Lower lobe of right lung (tissue), 2 donors: Measurements from ENCODE around the gene UNC5C. TPM values are rescaled to one million over a fixed set of nuclear protein-coding genes. Genes with fewer than 3 reads are reported as not detected.

Experiments
- ATAC-seq, 2 donors: fragments of 200-7000 bp; cut with Tn5 transposase; one replicate each; pipeline ENCODE4 v1.9.1; 2020 to 2022; ENCODE audit warnings: mild to moderate bottlenecking in 2 of 2, moderate library complexity in 2 of 2
- DNase-seq: peaks from one replicate; pipeline ENCODE4 v3.0.0-alpha.2; 2020
- H3K27ac ChIP-seq: fragments of 200-600 bp; one replicate; pipeline ENCODE4 v1.8.0; 2022
- H3K27me3 ChIP-seq: fragments of 200-600 bp; one replicate; pipeline ENCODE4 v1.8.0; 2022; ENCODE audit warnings: low read depth
- H3K36me3 ChIP-seq: fragments of 200-600 bp; one replicate; pipeline ENCODE4 v1.8.0; 2022; ENCODE audit warnings: mild to moderate bottlenecking
- H3K4me1 ChIP-seq: fragments of 200-600 bp; one replicate; pipeline ENCODE4 v1.8.0; 2022
- H3K4me3 ChIP-seq: fragments of 200-600 bp; one replicate; pipeline ENCODE4 v1.8.0; 2022; ENCODE audit warnings: mild to moderate bottlenecking
- H3K9me3 ChIP-seq: fragments of 200-600 bp; one replicate; pipeline ENCODE4 v1.8.0; 2022
- intact Hi-C: fragments of 100-400 bp; cut with DNase I; formaldehyde crosslinking; loops from one replicate; pipeline ENCODE4 v1.11.0; 2022
- total RNA-seq: library from RNA; stranded (reverse); fragmentation: NEBNext Ultra II Directional; extraction: Animal tissue kit (Norgen Biotek cat#: 25700); gene quantifications from one replicate; pipeline ENCODE4 v1.2.1, GENCODE V29; 2021
- TF ChIP-seq, protein P1 (sequence below): fragments of 200-600 bp; IDR thresholded peaks from one replicate; pipeline ENCODE4 v1.8.0; 2022; ENCODE audit warnings: antibody characterized with exemption, mild to moderate bottlenecking
- donor health status: DM: no; HTN: yes; CAD: no; lungs with severe emphysema.

Gene UNC5C
- total RNA-seq, 1 donor from 2014 or later: 5.1 TPM

DNA sequence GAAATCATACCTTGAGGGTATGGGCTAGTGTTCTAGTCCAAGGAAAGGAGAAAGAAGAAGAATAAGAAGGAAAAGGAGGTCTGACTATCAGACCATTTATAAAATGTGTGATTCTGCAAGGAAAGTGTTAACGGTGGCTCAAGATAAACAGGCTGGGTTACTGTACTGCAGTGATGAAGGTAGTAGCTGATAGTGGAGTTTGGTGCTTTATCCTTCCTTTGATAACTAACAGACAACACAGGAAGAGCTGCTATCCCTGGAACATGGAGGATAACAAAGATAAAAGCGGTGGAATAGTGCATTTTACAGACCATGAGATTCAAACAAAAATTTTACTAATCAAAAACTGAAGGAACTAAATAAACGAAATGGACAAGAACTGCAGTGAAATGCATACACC lies 2.6 kb downstream of the UNC5C start:
- Histone ChIP-seq H3K36me3 (no peaks in the 10 kb centered on the region), H3K4me1 (peaks cover 16% of the 10 kb centered on the region), H3K27ac (no peak overlapping the region), H3K9me3 (no peaks in the 10 kb centered on the region), H3K4me3 (peak overlapping the region; percentile 57), H3K27me3 (peaks cover 20% of the 10 kb centered on the region)
- ATAC-seq (no peak), DNase-seq (no peak)
- intact Hi-C loops: no loop called here
- TF ChIP-seq, protein P1, sequence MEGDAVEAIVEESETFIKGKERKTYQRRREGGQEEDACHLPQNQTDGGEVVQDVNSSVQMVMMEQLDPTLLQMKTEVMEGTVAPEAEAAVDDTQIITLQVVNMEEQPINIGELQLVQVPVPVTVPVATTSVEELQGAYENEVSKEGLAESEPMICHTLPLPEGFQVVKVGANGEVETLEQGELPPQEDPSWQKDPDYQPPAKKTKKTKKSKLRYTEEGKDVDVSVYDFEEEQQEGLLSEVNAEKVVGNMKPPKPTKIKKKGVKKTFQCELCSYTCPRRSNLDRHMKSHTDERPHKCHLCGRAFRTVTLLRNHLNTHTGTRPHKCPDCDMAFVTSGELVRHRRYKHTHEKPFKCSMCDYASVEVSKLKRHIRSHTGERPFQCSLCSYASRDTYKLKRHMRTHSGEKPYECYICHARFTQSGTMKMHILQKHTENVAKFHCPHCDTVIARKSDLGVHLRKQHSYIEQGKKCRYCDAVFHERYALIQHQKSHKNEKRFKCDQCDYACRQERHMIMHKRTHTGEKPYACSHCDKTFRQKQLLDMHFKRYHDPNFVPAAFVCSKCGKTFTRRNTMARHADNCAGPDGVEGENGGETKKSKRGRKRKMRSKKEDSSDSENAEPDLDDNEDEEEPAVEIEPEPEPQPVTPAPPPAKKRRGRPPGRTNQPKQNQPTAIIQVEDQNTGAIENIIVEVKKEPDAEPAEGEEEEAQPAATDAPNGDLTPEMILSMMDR: no peak

GRCh38 chr4:95545546-95545945 lies 3.2 kb downstream of the UNC5C start:
- intact Hi-C loops: no loop called here
- peak overlapping the region; percentile 57 for H3K4me3 ChIP-seq
- TF ChIP-seq, protein P1: no peak
- H3K36me3 ChIP-seq: no peaks in the 10 kb centered on the region
- ATAC-seq: no peak
- H3K4me1 ChIP-seq: peaks cover 16% of the 10 kb centered on the region
- DNase-seq: no peak
- H3K27me3 ChIP-seq: peaks cover 17% of the 10 kb centered on the region
- H3K27ac ChIP-seq: no peak overlapping the region
- no peaks in the 10 kb centered on the region for H3K9me3 ChIP-seq

GRCh38 chr4:95544113-95545103 lies 4.4 kb downstream of the UNC5C start:
- TF ChIP-seq, protein P1: no peak
- ATAC-seq: no peak
- no peak overlapping the region for H3K27ac ChIP-seq

GRCh38 chr4:95541889-95542607 lies 6.7 kb downstream of the UNC5C start:
- TF ChIP-seq, protein P1: no peak
- Histone ChIP-seq H3K4me1 (no peaks in the 10 kb centered on the region), H3K4me3 (no peak overlapping the region), H3K9me3 (no peaks in the 10 kb centered on the region), H3K27me3 (peaks cover 4% of the 10 kb centered on the region), H3K27ac (peak overlapping the region; percentile 9), H3K36me3 (no peaks in the 10 kb centered on the region)
- intact Hi-C loops: no loop called here
- ATAC-seq (no peak), DNase-seq (no peak)

More at GRCh38 chr4:95544113-95545103, 4.4 kb downstream of the UNC5C start:
- intact Hi-C loops: no loop called here
- no peaks in the 10 kb centered on the region for H3K9me3 ChIP-seq
- peaks cover 11% of the 10 kb centered on the region for H3K27me3 ChIP-seq
- no peak overlapping the region for H3K4me3 ChIP-seq
- no peaks in the 10 kb centered on the region for H3K36me3 ChIP-seq
- no peak for DNase-seq
- H3K4me1 ChIP-seq: peaks cover 16% of the 10 kb centered on the region

GRCh38 chr4:95541094-95541493 lies 7.7 kb downstream of the UNC5C start:
- ATAC-seq: no peak
- no peaks in the 10 kb centered on the region for H3K9me3 ChIP-seq
- H3K36me3 ChIP-seq: no peaks in the 10 kb centered on the region
- H3K27ac ChIP-seq: no peak overlapping the region
- H3K4me1 ChIP-seq: no peaks in the 10 kb centered on the region
- intact Hi-C loops: no loop called here
- no peaks in the 10 kb centered on the region for H3K27me3 ChIP-seq
- no peak for DNase-seq
- TF ChIP-seq, protein P1: no peak
- no peak overlapping the region for H3K4me3 ChIP-seq
